NCI-H1105 (cell line): ENCODE results near the gene PALD1.

Experiments
- DNase-seq: peaks from one replicate; lab custom pipeline; 2025; lab: John Stamatoyannopoulos, UW

The PALD1 gene

DNA sequence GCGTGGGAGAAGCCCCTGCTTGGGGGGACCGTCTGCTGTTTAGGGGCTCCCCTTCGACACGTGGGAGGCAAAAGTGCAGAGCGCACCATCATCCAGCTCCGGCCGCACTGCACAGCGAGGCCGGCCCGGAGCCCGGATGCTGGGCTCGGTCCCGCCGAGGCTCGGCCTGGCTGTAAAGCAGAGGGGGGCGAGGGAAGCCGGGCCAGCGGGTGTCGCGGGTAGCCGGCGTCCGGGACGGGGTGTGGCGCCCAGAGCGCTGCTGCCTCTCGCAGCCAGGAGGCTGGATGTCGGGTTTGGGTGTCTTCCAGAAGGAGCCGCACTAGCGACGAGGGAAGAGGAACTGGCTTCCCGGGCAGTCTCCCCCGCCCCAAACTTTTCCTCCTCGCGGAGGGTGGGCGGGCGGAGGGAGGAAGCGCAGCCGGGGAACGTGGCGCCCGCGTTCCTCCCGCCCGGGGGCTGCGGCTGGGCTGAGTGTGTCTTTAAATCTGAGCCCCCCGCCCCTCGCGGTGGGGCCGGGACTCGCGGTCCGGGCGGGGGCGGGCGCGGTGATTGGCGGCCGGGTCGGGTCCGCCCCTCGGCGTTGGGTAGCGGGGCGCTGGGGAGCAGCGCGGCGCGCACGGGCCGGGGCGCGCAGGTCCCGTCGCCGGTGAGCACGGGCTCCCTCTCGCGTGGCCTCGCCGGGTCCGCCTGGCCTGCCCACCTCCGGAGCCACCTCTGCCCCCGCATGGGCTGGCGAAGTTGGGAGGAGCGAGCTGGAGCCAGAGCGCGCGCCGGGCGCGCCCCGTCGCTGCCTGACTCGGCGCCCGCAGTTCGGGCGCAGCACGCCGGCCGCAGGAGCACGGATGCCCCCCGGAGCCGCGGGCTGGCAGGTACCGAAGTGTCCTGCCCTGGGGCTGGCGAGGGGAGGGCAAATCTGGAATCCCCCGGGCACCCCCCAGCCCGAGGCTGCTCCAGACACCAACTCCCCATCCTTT, at the start of gene PALD1:
PALD1 (plus strand) TSS at position 577 of the 974 bp plus-strand sequence. CDS start 47,185 bp downstream, outside the sequence.
- peak; percentile 5 for DNase-seq

DNA sequence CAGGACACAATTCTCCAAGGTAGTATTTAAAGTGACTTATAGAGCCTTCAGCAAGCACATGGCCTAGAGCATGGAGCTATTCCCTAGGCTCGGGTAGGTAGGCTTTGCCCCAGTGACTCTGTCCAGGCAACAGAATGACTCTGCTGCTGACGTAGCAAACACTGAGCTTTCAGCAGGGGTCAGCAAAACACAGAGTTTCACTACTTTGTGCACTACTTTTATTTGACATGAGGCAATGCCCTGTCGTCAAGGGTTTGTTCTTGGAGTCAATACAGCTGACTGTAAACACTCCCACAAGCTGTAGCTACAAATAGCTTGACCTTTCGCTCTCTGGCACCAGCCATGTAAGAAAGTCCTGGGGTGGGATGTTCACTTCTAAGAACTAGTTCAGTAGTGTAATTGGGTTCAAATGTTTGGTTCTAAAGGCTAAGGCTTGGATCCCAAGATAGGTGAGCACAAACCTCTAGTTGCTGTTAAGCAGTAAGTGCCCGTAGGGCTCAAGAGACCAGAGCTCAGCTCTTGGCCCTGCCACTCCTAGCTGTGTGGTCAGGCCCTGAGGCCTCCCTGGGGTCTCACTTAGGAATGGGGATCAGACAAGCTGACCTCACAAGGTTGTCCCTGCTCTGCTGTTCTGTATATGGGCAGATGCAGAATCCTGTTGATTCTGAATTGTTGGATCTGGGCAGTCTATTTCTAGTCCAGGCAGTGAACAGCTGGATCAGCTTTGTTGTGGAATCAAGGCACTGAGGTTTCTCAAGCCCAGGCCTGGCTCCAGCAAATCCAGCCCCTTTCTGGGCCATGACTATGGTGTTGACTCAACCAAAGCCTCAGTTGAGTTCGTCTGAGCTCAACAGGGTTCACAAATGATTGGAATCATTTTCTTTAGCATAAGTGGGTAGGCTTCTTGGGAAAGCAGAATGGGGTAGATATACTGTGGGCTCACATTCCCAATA, 47.8 kb upstream of the PALD1 start:
- no peak for DNase-seq

DNA sequence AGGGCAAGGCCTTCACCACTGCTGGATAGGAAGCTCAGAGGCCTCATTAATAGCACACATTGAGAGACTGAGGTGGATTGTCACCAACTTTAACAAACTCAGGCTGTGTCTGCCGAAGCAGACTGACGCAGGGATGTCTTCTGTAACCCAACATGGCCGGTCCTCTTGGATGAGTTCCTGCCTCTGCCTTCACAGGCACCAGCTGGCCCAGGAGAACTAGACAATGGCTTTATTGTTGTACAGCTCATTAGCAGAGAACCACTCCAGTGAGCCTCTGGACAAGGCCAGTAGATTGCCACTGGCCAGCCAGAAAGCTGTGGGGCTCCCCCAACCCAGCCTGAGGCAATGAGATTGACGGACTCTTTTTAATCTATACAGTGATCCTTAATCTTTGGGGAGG, 46.5 kb upstream of the PALD1 start:
- no peak for DNase-seq

DNA sequence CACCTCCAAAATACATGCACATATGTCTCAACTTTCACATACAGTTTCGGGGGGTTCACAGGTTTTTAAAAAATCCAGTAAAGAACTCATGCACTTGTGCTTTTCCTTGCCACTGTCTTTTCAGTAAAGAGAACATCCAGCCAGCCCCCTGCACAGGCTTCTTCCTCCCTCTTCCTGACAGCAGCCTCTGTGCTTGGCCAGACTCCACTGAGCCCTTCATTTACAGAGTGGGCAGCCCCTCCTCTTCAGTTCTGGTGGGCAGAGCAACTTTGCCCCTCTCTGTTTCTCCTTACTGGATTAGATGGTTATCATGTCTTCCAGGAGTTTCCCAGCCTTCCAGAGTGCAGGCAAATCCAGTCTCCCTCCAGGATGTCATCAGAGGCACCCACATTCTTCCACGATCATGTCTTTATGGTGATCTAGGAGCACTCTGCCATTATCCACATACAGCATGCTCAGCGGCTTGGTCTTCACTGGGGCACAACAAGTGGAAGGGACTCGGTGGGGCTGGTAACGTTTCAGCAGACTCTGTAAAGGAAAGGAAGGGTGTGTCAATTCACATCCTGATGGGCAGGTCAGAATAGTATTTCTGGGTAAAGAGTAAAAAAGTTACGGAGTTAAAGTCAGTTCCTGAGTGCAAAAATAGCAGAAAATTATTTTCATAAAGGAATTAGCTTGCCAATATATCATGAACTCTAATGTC, 45.9 kb upstream of the PALD1 start:
- DNase-seq = no peak

DNA sequence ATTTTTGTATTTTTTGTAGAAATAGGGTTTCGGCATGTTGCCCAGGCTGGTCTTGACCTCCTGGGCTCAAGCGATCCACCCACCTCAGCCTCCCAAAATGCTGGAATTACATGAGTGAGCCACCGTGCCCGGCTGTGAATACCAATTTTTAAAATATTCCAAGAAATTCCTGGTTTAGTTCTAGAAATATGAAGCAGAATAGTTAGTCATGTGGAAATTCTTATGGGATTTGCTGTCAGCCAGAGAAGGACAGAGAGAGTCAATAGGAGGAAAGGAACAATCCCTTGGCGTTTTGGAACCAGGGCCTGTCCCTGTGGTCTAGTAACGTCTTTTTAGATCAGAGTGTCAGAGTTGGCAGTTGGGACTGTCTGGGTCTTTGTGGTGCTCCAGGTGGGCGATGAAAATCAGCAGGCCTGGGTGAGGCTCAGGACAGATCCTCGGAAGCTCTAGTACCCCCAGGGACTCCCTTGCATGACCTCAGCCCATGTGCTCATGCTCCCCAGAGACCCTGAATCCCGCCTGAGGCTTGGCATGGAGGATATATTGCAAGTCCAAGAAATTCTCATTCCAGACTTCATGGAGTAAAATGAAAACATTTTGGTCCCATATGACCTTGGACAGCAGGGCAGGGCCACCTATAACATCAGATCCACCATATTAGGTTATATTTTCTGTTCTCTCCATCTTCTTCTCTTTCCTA, 44.8 kb upstream of the PALD1 start:
- no peak for DNase-seq

DNA sequence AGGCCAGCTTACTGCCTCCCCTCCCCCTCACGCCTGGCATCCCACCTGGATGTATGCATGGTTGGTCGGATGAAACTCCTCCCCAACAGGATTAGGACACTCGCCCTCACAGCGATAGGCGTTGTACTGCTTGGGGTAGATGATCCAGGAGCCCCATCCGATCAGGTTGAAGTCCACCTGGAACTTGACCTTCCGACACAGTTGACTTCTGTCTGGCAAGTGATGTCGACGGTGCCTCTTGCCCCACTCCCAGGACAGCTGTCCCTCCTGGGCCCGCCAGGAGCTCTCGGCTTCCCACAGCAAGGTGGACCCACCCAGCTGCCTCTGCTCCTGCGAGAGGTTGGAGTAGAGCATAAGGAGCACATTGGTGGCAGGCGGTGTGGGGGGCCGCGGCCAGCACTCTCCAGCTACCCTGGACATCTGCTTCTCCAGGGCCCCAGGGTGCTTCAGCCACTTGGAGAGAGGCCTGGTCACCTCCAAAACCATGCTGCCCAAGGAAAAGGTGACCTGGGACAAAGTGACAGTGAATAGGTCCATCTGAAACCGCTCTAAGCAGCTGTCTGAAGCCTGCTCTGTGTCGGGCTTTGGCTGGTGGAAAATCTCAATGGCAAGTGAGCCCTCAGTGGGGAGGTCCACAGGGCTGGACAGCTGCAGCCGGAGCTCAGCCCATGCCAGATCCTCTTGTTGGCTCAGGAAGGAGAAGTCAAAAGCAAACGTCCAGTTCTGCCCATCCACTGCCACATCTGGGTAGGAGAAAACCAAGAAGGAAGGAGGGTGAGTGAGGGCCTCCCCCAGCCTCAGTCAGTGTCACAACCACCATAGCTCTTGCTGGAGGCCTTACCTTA, 43.1 kb upstream of the PALD1 start:
- DNase-seq = no peak

DNA sequence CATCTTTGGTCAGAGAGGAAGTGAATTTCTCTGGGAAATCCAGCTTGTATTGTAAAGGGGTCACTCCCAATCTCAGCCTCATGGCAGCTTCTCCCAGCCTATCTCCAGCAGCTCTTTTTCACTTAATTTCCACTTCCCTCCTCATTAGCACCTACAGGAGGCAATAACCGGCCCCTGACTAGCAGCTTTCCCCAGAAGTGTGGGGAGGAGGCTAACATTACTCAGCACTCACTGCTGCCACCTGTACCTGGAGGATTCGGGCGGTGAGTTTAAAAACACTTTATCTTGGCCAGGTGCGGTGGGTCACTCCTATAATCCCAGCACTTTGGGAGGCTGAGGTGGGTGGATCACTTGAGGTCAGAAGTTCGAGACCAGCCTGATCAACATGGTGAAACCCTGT, 40.8 kb upstream of the PALD1 start:
- no peak for DNase-seq

DNA sequence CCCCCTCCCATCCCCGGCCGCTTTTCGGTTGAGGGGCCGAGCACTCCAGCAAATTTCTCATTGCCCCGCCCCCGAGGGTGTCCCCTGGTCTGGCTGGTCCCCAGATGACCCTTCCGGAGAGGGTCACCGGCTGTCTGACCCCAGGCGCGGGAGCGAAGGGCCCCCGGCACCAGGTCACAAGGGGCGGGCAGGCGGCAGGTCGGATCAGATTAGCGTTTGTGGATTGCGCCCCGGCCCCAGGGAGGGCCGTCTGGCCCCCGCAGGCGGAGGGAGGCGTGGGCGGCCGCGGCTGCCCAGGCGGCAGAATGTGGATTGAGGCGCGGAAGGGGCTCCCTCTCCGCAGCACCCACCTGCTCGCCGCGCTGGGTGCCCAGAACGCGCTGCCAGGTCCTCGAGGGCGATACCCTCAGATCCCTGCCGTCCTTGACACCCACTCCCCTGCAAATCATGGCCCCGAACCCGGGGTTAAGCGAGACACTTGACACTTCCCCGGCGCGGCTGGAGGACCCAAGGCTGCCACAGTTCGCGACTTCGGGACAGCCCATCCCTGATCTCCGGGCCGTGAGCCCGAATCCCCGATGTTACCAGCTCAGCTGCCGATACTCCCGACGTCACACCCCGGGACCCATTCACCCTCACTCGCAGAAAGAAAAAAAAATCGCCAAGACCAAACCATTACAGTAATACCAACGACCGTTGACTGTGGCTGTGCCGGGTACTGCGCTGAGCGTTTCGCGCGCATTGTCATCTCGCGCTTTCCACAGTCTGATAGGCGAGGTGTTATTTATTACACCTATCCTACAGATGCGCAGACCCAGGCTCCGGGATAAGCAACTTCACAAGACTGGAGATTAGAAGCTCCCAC, 38.0 kb upstream of the PALD1 start:
- DNase-seq = no peak

DNA sequence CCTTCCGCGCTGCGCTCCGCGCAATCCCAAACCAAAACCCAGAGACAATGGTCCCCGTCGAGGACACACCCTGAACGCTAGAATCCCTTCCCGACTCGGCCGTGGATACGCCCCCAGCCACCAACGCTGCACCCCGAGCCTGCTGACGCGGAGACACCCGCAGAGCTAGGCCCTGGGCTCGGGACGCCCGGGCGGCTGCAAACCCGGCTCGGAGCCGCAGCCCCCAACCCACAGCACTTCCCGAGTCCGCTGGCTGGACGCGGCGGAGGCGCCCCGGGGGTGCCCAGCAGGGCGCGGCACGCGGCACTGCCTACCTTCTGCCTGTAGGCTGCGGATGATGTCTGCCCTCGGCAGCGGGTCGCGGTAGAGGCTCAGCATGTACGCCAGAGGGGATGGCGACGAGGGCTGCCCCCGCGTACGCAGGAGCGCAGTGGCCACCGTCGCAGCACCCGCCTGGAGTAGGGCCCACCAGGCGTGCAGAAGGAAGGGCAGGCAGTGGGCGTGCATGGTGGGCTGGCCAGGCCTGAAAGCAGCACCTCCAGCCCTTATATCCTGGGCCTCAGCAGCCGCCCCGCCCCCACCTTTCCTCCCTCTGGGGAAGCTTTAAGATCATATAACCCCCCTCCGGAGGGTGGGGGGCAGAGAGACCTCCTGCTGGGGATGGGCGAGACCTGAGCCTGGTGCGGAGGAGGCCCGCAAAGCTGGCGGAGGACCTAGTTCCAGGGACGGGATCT, 37.2 kb upstream of the PALD1 start, which contains the start of gene NODAL:
NODAL (minus strand) TSS at position 521 of the 734 bp plus-strand sequence; CDS start at position 507, 14 bp downstream.
- no peak for DNase-seq

DNA sequence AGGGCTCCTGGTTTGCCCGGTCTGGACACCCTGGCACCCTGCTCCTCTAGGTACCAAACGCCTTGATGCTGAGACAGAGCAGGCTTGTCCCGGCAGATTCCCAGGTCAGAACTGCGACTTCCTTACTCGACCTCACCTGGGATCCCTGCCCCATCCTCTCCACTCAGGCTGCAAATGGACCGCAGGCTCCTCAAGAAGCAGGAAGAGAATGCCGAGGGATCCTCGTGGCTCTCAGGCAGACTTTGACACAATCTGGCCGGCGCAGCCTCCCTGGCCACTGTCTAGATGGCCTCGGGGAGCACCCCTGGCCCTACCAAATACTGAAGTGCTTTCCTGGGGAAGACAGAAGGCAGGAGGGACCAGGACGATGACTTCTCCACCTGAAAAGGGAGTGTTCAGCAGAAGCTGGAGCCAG, 36.7 kb upstream of the PALD1 start:
- no peak for DNase-seq

DNA sequence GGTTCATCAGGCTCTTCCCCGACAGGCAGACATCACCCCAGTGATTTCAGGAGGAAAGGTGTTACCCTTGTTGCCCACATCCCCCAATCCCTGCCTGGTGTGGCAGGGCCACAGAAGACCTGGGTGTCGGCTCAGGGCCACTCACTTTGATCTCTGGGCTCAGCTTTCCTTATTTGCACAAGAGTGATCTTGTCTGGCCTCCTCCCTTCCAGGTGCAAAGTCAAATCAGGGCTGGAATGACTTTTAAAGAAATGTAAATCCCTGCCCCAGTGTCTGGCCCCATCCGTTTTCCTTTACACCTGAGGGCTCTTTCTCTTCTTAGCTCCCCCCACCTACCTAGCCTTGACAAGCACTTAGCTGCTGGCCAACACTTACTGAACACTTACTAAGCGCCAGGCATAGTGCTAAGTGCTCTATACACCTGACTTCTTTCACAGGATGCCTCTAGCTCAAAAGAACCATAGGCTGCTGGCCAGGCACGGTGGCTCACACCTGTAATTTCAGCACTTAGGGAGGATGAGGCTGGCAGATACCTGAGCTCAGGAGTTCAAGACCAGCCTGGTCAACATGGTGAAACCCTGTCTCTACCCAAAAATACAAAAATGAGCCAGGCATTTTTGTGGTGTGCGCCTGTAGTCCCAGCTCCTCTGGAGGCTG, 36.1 kb upstream of the PALD1 start:
- DNase-seq = no peak

DNA sequence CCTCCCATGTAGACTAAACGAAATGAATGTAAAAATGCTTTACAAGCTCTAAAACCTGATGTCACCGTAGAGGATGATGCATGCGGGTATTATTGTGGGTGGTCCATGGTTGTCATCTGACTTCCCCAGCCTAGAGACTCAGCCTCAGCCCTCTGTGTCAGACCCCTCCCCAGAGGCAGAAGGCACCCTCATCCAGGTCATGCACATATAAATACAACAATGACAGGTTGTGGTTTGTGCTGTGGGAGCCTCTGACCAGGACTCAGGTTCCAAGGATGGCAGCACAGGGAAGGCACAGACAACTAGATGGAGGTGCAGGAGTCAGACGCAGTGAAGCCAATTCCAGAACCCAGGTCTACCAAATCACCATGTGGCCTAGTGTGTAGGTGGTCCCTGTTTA, 33.8 kb upstream of the PALD1 start:
- DNase-seq = no peak

DNA sequence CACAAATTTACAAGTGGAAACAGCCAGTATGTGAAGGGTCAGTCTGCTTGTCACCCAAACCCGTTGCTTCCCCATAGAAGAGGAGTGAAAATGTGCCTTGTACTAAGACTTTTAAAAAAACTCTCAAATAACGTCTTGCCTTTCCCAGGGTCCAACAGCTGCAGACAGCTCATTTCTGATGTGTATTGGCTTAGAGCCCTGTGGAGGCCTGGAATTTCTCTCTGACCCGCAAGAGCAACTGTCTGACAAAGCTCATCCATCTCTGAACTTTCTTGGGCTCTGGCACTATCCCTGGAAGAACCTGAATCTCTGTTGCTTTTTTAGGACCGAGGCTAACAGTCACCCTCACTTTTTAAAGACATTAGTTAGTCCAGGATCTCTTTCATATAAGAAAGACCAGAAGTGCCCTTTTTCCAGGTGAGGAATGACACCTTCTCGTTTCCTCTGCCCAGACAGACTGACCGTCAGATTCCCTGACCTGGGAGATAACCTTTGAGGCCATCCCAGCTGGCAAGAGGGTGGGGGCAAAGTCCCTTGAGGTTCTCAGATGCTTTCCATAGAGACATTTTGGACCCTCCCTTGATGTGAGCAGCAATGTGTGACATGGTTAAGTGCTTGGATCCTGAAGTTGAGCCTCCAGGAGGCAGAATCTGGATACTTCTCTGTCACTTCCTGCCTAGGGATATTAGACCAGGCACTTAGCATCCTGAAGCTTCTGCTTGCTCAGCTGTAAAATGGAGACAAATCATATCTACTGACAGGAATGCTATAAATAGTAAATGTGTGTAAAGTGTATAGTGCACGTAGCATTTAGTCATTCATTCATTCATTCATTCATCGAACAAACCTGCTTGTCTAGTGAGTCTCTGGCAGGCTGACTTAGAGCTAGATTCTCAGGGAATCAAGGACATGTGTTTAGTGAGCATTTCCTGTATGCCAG, 32.6 kb upstream of the PALD1 start:
- no peak for DNase-seq

DNA sequence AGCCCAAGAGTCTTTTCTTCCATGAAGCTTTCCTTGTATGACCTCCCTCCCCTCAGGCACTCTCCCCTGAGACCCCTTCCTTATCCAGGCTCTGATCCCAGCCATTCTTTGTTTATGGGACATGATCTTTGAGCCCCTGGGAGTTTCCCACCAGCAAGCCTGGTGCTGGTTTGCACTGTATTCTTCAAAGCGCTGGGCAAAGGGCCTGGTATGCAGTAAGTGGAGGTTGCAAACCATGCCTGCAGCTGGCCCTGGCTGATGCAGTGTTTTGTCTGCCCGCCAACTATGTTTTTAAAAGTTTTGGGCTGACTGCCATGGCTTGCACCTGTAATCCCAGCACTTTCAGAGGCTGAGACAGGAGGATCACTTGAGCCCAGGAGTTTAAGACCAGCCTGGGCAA, 30.3 kb upstream of the PALD1 start:
- DNase-seq = peak; percentile 3

DNA sequence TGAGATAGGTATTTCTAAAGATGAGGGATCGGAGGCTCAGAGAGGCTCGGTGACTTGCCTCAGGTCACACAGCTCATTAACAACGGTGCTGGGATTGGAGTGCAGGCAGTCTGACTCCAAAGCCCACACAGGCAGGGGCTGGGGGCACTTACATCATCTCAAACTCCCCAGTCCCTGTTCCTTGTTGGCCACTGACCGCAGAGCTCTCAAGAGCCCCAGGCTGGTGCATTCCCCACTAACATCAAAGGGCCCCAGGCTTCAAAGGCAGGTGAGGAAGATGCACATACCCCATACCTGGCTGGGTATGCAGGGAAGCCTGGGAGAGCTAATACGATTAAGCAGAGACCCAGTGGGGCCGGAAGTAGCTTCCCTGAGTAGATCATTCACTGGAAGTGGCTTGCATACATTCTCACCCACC, 23.3 kb upstream of the PALD1 start:
- no peak for DNase-seq

DNA sequence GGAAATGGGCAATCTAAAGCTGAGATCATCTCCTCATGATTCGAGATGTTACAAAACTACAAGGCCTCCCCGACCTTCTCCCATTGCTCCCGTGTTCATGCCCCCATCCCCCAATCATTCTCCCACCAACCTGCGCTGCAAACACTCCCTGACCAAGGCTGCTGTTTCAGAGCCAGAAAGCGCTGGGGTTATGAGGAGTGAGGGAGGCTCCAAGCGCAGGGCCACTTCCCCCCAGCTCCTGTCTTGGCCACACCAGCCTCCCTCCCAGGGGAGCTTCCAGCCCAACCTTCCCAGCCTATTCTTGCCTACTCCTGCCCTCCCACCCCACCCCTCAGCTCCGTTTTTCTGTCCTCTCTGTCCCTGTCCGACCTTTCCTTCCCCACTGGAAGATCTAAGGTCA, 22.4 kb upstream of the PALD1 start:
- no peak for DNase-seq

DNA sequence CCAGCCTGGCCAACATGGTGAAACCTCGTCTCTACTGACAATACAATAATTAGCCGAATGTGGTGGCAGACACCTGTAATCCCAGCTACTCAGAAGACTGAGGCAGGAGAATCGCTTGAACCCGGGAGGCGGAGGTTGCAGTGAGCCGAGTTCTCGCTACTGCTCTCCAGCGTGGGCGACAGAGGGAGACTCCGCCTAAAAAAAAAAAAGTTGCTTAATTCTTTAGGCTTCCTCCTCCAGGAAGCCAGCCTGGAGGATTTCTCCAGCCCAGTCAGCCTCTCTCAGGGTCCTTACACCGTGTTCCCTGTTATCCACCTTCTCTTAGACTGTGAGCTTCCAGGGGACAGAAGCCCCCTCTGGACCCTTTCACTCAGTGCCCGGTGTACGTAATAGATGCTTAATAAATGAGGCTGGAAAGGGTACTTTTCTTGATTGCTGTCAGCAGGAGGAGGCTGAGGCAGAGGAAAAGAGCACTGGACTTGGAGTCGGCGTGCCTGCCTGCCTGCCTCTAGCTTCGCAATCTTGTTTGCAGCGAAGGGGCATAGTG, 20.7 kb upstream of the PALD1 start:
- no peak for DNase-seq
